Osteoblast (primary cell): ENCODE measurements around the gene MPLKIP. TPM values are rescaled to one million over a fixed set of nuclear protein-coding genes. Genes with fewer than 3 reads are reported as not detected.

Source experiments
- DNase-seq: peaks from one replicate; pipeline ENCODE4 v3.0.0; 2011; ENCODE audit warnings: low spot score, mixed read lengths; ENCODE audit not compliant: insufficient read length; ENCODE audit errors: missing footprints
- H2AFZ ChIP-seq: 2 replicates; pipeline ENCODE4 v1.6.0; 2011; ENCODE audit warnings: mild to moderate bottlenecking, low read length
- H3K27ac ChIP-seq: 2 replicates; pipeline ENCODE4 v1.5.1; 2011; ENCODE audit warnings: mild to moderate bottlenecking, low read depth, low read length, moderate library complexity
- H3K27me3 ChIP-seq: 2 replicates; pipeline ENCODE4 v1.6.0; 2012; ENCODE audit warnings: mild to moderate bottlenecking, control low read depth, inconsistent platforms, low read length, moderate library complexity; ENCODE audit not compliant: insufficient read depth
- H3K36me3 ChIP-seq: 2 replicates; pipeline ENCODE4 v1.5.1; 2011; ENCODE audit warnings: mild to moderate bottlenecking, low read length, control low read depth, moderate library complexity; ENCODE audit not compliant: insufficient read depth
- H3K4me1 ChIP-seq: 2 replicates; pipeline ENCODE4 v1.5.1; 2011; ENCODE audit warnings: mild to moderate bottlenecking, low read length, control low read depth, moderate library complexity; ENCODE audit not compliant: insufficient read depth
- H3K4me2 ChIP-seq: 2 replicates; pipeline ENCODE4 v1.6.0; 2011; ENCODE audit warnings: mild to moderate bottlenecking, low read length; ENCODE audit not compliant: insufficient read depth
- H3K4me3 ChIP-seq: fragments of 200-600 bp; sonication (generic); 3 replicates; pipeline ENCODE4 v1.5.1; 2012; ENCODE audit warnings: mild to moderate bottlenecking, low read length, inconsistent platforms; ENCODE audit not compliant: insufficient read depth
- H3K79me2 ChIP-seq: 2 replicates; pipeline ENCODE4 v1.6.0; 2012; ENCODE audit warnings: mild to moderate bottlenecking, low read length, control low read depth, inconsistent platforms; ENCODE audit not compliant: insufficient read depth
- H3K9me3 ChIP-seq: 2 replicates; pipeline ENCODE4 v1.5.1; 2011; ENCODE audit warnings: low read depth, low read length, control low read depth
- H4K20me1 ChIP-seq: 2 replicates; pipeline ENCODE4 v1.6.0; 2012; ENCODE audit warnings: mild to moderate bottlenecking, low read length, control low read depth; ENCODE audit not compliant: insufficient read depth
- CTCF ChIP-seq: IDR thresholded peaks from 2 replicates; pipeline ENCODE4 v1.5.1; 2011; ENCODE audit warnings: mild to moderate bottlenecking, low read depth, low read length, moderate library complexity; ENCODE audit errors: extremely low read depth
- total RNA-seq: library from RNA; depleted of rRNA; stranded (reverse); fragments of >200 nt; gene quantifications from 2 replicates; pipeline ENCODE4 v1.2.3, GENCODE V29; 2012

The MPLKIP gene
- total RNA-seq, 1 donor, result 8.0 TPM

GRCh38 chr7:40115936-40116335, 18.5 kb downstream of the MPLKIP start:
- Histone ChIP-seq H2AFZ (no peak overlapping the region), H3K79me2 (peaks cover 3% of the 10 kb centered on the region), H3K36me3 (no peaks in the 10 kb centered on the region), H4K20me1 (no peaks in the 10 kb centered on the region), H3K4me3 (no peak overlapping the region), H3K9me3 (no peaks in the 10 kb centered on the region), H3K27me3 (no peaks in the 10 kb centered on the region), H3K27ac (no peak overlapping the region), H3K4me2 (no peak overlapping the region), H3K4me1 (no peaks in the 10 kb centered on the region)
- no peak for TF ChIP-seq CTCF
- DNase-seq, result no peak

GRCh38 chr7:40105879-40106473, 28.4 kb downstream of the MPLKIP start:
- no peak overlapping the region for H3K27ac ChIP-seq

GRCh38 chr7:40102897-40103296, 31.5 kb downstream of the MPLKIP start:
- H3K4me2 ChIP-seq, result no peak overlapping the region
- no peaks in the 10 kb centered on the region for H3K4me1 ChIP-seq
- no peaks in the 10 kb centered on the region for H3K9me3 ChIP-seq
- H3K79me2 ChIP-seq, result peaks cover 5% of the 10 kb centered on the region
- H3K27ac ChIP-seq, result no peak overlapping the region
- no peaks in the 10 kb centered on the region for H3K27me3 ChIP-seq
- no peak overlapping the region for H3K4me3 ChIP-seq
- H2AFZ ChIP-seq, result no peak overlapping the region
- TF ChIP-seq CTCF, result no peak
- H4K20me1 ChIP-seq, result no peaks in the 10 kb centered on the region
- no peaks in the 10 kb centered on the region for H3K36me3 ChIP-seq
- DNase-seq, result no peak

More at GRCh38 chr7:40105879-40106473, 28.4 kb downstream of the MPLKIP start:
- Histone ChIP-seq H4K20me1 (no peaks in the 10 kb centered on the region), H3K36me3 (no peaks in the 10 kb centered on the region), H3K4me2 (no peak overlapping the region), H3K4me3 (no peak overlapping the region), H3K27me3 (no peaks in the 10 kb centered on the region), H2AFZ (no peak overlapping the region), H3K79me2 (peaks cover 5% of the 10 kb centered on the region), H3K9me3 (no peaks in the 10 kb centered on the region), H3K4me1 (no peaks in the 10 kb centered on the region)
- no peak for DNase-seq
- TF ChIP-seq CTCF, result no peak

GRCh38 chr7:40101201-40101600, 33.2 kb downstream of the MPLKIP start:
- no peak overlapping the region for H3K4me3 ChIP-seq
- no peaks in the 10 kb centered on the region for H4K20me1 ChIP-seq
- DNase-seq, result no peak
- H3K4me1 ChIP-seq, result no peaks in the 10 kb centered on the region
- H3K9me3 ChIP-seq, result no peaks in the 10 kb centered on the region
- H3K36me3 ChIP-seq, result no peaks in the 10 kb centered on the region
- no peaks in the 10 kb centered on the region for H3K27me3 ChIP-seq
- H2AFZ ChIP-seq, result no peak overlapping the region
- no peak overlapping the region for H3K4me2 ChIP-seq
- peaks cover 2% of the 10 kb centered on the region for H3K79me2 ChIP-seq
- no peak for TF ChIP-seq CTCF
- no peak overlapping the region for H3K27ac ChIP-seq
